Muscle of back (tissue), 11 donors: ENCODE results near the gene ANKMY1. TPM values are rescaled to one million over a fixed set of nuclear protein-coding genes. Genes with fewer than 3 reads are reported as not detected.

Experiments
- DNase-seq, 3 donors: peaks; one replicate each; pipeline versions ENCODE4 v3.0.0 to v3.0.0-alpha.2; 2013
- polyA plus RNA-seq, 10 donors: library from polyadenylated mRNA; unstranded; fragments of 120-200 nt; gene quantifications; one replicate each; pipeline ENCODE4 v1.2.1, GENCODE V29; 2013; ENCODE audit not compliant: insufficient read length in 10 of 10

ANKMY1 gene
- polyA plus RNA-seq, 10 donors = 6.1 to 9.6 (median 7.5) TPM

DNA sequence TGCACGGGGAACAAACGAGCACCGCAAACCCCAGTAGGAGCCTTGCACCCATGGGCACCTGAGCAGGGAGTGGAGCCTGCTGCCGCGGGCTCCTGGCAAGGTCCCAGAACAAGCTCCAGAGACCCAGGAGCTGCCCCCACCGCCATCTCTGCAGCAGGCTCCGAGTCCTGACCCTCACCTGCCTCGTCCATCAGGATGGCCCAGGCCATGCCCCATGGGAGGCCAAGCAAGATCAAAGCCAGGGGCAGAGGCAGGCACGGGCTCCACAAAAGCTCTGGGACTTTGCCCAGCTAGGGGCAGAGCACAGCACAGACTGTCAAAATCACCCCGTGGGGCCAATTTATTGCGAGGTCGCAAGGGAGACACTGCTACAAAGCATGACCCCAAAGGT lies 78.7 kb downstream of the ANKMY1 start:
- no peak for DNase-seq

DNA sequence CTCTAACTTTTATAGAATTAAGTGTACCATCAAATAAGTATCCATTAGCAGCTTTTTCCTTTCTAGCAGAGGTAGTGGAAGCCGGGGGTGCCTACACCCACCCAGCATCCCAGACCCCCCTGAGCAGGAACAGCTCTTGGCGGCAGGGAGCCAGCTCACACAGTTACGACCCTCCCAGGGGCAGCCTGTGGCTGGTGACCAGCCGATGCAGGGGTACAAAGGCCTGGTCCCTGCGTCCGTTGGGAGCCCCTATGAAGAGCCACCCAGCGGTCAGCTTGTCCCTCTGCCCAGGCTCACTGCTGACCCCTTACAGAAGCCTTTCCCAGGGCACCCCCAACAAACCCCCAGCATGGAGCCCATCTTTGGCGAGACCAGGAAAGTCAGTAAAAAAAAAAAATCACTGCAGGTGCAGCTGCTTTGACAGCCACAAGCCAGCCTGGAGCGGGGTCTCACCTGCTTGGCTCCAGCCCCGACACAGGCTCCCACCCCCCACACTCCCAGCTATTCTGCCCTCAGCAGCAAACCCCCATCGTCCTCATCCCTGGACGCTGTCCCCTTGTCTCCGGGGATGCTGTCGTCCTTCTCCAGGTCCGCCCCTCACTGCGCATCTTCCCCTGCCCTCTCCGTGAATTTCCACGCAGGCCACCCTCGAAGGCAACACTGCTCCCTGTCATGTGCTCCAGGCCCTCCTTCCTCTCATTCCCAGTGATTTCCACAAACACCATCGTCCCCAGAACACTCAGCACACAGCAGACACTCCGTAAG lies 79.3 kb downstream of the ANKMY1 start:
- no peak for DNase-seq

DNA sequence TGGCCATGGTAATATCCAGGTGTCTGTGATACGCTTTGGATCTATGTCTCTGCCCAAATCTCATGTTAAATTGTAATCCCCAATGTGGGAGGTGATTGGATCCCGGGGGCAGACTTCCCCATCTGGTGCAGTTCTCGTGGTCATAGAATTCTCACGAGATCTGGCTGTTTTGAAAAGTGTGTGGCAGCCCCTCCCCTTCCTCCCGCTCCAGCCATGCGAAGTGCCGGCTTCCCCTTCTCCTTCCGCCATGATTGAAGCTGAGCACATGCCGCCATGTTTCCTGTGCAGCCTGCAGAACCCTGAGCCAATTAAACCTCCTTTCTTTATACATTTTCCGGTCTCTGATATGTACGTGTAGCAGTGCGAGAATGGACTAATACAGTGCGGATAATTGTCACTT lies 79.9 kb downstream of the ANKMY1 start:
- no peak for DNase-seq

DNA sequence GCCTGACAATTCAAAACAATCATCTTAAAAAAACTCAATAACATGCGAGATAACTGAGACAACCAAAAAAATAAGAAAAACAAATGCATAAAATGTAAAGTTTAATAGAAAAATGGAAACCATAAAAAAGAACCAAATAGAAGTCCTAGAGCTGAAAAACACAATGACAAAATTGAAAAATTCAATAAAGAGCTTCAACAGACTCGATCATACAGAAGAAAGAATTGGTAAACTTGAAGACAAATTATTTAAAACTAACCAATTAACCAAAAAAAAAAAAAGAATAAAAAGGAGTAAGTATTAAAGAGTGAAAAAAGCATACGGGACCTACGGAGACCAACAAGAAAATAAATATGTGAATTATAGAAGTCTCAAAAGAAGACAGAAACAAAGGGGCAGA lies 84.6 kb downstream of the ANKMY1 start:
- DNase-seq = no peak

DNA sequence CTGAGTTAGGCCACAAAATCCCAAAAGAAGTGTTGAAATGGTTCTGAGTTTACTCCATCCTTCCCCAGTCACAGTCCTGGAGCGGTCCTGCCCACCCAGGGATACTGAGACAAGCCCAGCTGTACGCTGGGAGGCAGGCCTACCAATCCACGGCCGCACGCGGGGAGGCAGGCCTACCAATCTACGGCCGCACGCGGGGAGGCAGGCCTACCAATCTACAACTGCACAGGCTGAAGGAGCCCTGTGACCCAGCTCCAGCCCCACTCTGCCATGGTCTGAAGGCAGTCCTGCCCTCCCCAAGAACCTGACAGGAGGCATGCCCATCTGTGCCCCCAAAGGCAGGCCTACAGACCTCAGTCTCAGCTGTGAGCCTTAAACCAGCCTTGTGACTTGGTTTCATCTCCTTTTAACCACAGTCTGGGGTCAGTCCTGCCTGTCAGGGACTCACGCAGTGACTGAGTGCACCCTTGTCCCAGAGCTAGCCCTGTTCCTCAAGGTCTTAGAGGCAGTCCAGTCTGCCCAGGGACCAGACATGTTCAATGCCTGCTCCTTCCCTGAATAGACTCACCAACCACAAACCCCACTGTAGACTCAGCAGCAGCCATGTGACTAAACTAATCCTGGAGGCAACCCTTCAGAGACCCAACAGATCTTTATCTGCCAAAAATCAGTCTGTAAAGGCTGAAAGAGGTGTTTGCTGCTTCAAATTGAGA lies 85.6 kb downstream of the ANKMY1 start:
- no peak for DNase-seq

DNA sequence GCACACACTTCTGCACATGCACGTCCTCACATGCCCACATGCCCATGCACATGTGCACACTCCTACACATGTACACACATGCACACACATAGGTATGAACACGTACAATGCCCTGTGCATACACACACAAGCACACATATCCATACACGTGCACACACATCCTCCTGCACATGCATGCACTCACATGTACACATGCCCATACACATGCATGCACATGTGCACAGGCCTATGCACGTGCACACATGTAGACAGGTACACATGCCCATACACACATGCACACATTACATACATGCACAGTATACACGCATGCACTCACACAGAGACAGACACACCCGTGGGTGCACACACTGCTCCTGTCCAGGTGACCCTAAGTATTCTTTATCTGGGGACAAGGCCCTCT lies 88.0 kb downstream of the ANKMY1 start:
- no peak for DNase-seq

DNA sequence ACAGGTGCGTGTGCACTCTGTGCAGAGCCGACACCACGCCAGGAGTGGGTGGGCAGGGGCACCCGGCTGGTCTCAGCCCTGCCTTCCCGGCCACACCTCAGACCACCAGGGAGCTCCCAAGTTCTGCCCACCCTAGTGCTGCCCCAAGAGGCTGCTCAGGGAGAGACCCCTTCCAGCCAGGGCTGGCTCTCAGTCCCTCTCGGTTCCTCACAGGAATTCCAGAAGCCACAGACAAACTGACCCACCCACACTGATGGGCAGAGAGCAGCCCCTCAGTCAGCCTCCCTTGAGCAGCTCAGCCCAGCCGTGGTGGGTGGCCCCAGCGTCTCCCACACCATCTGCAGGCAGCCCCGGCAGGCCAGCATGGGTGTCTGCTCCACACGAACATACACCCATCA lies 88.5 kb downstream of the ANKMY1 start:
- DNase-seq = no peak

DNA sequence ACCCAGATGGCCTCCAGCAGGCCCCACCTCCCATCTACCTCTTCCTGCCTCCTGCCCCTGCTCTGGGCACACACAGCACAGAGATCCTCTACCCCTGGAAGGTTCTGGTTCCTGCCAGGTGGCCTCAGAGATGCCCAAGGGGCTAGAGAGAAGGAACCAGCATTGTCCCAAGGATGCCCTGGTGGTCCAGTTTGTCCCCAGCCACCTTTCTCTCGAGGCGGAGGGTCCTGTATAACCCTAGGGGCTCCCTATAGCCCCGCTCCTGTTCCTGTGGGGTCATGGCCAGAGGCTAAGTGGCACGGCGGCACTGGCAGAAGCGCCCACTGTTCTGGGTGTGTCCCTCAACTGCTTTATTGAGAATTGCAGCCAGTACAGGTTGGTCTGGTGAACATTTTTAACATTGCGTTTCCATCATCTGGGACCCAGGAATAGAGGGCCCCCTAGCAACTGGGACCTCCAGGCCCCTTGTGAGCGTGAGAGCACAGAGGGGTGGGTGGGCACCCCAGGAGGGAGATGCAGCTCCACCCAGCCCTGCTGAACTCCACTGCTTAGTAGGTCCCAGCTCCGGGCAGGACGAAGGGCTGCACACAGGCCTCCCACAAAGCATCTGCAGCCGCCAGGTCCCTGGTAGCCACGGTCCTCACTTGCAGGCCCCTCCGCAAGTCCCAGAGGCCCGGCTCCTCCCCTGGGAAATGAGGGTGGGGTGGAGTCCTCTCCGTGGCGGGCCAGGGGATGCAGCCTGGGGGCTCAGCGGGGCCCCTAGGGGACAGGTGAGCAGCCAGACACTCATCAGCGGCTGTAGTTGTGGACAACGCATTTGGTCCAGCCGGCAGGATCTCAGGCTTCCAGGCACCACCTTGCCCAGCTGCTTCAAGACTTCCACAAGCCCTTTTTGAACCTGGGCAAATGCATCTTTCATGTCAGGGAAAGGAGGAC lies 89.2 kb downstream of the ANKMY1 start:
- DNase-seq = no peak

DNA sequence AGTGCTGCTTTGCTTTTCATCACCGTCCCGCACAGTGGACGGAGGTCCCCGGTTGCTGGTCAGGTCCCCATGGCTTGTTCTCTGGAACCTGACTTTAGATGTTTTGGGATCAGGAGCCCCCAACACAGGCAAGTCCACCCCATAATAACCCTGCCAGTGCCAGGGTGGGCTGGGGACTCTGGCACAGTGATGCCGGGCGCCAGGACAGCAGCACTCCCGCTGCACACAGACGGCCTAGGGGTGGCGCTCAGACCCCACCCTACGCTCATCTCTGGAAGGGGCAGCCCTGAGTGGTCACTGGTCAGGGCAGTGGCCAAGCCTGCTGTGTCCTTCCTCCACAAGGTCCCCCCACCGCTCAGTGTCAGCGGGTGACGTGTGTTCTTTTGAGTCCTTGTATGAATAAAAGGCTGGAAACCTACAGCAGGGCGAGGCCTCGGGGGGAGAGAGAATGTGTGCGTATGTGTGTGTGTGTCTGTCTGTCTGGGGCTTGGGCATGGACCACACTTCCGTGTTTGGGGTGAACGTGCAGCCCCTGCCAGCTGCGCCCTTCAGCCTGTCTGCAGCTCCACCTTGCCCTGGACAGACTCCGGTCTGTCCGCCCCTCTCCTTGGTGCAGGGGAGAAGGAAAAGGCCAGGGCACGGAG lies 90.0 kb downstream of the ANKMY1 start:
- no peak for DNase-seq

DNA sequence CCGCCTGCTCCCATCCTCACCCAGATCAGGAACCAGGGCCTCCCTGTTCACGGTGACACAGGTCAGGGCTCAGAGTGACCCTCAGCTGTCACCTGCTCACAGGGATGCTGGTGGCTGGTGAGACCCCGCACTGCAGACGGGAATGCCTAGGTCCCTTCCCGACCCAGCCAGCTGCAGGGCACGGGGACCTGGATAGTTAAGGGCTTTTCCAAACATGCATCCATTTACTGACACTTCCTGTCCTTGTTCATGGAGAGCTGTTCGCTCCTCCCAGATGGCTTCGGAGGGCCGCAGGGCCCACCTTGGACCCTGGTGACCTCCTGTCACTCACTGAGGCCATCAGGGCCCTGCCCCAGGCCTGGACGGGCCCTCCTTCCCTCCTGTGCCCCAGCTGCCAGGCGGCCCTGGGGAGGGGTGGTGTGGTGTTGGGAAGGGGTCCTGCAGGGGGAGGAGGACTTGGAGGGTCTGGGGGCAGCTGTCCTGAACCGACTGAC lies 90.6 kb downstream of the ANKMY1 start:
- no peak for DNase-seq

DNA sequence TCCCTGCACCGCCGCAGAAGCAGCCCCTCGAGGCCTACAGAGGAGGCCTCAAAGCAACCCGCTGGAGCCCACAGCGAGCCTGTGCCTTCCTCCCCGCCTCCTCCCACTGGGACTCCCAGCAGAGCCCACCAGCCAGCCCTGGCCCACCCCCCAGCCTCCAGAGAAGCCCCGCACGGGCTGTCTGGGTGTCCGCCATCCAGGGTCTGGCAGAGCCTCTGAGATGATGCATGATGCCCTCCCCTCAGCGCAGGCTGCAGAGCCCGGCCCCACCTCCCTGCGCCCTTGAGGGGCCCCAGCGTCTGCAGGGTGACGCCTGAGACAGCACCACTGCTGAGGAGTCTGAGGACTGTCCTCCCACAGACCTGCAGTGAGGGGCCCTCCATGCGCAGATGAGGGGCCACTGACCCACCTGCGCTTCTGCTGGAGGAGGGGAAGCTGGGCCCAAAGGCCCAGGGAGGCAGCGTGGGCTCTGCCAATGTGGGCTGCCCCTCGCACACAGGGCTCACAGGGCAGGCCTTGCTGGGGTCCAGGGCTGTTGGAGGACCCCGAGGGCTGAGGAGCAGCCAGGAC lies 91.1 kb downstream of the ANKMY1 start:
- DNase-seq = no peak

DNA sequence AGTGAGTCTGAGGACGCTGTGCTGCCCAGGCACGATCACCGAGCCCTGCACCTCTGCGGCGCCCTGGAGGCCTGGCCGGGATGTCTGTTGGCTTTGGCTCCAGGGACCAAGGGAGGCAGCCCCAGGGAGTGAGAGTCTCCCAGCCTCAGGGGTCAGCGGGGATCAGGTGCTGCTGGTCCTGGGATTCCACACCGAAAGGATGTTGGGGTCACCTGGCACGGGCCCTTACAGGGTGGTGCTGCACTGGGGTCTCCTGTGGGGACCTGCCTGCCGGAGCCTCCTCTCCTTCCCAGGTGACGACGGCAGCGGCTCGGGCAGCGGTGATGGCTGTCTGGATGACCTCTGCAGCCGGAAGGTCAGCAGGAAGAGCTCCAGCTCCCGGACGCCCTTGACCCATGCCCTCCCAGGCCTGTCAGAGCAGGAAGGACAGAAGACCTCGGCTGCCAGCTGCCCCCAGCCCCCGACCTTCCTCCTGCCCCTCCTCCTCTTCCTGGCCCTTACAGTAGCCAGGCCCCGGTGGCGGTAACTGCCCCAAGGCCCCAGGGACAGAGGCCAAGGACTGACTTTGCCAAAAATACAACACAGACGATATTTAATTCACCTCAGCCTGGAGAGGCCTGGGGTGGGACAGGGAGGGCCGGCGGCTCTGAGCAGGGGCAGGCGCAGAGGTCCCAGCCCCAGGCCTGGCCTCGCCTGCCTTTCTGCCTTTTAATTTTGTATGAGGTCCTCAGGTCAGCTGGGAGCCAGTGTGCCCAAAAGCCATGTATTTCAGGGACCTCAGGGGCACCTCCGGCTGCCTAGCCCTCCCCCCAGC lies 91.8 kb downstream of the ANKMY1 start:
- DNase-seq = no peak

DNA sequence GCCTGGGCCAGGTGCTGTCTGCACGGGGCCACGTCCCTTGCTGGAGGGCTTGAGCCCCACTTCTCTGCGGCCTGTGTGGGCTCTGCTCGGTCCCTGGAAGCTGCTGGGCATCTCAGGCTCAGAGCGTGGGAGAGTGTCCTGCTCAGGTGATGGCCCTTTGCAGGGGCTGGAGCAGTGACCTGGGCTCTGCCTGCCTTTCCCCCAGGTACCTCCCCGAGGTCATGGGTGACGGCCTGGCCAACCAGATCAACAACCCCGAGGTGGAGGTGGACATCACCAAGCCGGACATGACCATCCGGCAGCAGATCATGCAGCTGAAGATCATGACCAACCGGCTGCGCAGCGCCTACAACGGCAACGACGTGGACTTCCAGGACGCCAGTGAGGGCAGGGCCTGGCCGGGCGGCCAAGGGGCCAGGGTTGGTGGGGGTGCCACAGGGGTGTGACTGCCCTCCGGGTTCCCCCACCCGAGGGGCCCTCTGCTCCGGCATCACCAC lies 92.5 kb downstream of the ANKMY1 start:
- no peak for DNase-seq

DNA sequence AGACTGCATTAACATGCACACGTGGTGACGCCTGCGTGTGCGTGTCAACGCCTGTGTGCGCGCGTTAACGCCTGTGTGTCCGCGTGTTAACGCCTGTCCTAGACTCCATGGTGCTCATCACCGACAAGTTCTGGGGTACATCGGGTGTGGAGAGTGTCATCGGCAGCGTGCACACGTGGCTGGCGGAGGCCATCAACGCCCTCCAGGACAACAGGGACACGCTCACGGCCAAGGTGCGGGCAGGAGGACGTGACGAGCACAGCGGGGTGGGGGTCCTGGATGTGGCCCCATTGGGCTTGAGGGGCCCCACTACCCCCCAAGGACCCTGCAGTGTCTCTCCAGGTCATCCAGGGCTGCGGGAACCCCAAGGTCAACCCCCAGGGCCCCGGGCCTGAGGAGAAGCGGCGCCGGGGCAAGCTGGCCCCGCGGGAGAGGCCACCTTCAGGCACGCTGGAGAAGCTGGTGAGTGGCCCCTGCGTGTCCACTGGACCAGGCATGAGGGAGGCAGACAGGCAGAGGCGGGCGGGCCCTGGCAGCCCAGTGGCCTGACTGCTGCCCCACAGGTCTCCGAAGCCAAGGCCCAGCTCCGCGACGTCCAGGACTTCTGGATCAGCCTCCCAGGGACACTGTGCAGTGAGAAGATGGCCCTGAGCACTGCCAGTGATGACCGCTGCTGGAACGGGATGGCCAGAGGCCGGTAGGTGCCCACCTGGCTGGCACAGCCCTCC lies 93.1 kb downstream of the ANKMY1 start:
- DNase-seq = no peak

DNA sequence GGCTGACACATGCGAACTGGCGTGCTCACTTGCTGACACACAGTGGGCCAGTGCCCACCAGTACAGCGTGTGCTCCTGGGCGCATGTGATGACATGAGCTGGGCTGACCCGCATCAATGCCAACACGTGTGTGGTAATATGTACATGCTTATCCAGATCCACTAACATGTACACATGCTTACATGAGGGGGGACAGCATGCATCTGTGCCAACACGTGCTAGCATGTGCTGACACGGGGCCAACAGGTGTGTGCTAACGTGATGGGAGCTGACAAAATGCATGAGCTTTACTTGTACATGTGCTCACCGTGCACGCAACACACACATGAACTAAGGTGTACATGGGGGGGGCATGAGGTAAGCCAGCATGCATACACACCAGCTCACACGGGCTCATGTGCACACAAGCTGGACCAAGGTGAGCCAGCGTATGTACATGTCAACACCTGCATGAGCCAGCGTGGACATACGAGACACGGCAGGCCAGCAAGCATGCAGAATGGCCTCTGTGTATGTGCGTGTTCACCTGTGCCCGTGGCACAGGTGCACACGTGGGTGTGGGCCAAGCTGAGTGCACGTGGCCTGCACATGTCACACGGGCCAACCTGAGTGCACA lies 93.8 kb downstream of the ANKMY1 start:
- no peak for DNase-seq

DNA sequence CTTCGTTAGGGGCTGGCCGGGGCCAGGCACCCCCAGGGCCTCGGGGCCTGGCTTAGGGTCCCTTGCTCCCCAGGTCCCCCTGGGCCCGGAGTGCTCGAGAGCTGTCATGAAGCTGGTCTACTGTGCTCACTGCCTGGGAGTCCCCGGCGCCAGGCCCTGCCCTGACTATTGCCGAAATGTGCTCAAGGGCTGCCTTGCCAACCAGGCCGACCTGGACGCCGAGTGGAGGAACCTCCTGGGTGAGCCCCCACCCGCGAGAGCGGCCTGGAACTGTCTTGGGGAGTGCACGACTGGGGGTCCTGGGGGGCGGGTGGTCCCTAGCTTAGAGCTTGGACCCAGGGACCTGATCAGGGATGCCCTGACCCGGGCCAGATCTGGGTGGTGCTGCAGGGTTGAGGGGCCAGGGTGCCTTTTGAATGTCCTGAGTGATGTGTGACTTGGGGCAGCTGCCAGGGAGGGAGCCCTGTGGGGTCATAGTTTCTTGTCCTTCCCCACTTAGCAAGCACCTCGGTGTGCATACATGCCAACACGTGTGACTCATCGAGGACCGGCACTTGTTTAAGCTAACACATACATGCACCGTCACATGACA lies 94.4 kb downstream of the ANKMY1 start:
- no peak for DNase-seq

DNA sequence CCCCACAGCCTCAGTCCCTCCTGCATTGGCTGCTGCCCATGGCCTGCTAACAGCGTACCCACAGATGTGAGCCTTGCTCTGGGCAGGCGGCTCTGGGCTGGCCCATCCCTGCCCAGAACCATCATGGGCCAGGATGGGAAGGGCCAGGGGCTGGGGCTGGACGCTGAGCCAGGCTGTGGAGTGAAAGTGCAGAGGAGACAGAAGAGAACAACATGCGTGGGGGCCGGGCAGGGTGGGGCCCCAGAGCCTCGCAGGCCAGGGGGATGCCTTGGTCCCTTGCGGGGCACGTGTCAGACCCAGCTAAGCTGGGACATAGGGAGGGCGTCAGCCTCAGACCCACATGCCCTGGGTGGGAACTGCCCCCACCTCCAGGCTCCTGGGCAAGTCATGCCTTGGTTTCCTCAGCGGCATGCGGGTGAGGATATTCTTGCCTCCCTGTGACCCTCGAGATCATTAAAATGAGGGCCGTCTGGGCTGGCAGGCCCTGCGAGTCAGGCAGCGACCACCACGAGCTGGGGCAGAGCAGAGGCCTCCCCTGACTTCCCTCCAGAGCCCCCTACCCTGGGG lies 95.0 kb downstream of the ANKMY1 start:
- no peak for DNase-seq

DNA sequence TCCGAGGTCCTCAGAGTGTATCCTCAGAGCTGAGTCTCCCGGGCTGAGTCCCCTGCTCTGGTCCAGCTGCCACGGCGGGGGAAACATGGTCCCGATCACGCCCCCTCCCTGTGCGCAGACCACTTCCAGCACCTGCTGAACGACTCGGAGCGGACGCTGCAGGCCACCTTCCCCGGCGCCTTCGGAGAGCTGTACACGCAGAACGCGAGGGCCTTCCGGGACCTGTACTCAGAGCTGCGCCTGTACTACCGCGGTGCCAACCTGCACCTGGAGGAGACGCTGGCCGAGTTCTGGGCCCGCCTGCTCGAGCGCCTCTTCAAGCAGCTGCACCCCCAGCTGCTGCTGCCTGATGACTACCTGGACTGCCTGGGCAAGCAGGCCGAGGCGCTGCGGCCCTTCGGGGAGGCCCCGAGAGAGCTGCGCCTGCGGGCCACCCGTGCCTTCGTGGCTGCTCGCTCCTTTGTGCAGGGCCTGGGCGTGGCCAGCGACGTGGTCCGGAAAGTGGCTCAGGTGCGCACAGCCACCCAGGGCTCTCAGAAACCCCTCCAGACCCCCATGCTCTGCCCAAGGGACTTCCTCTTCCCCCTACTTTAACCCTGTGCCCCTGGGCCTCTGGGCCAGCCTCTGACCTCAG lies 95.6 kb downstream of the ANKMY1 start:
- DNase-seq = no peak
